Choroid plexus epithelial cell (primary cell): ENCODE results near the gene CMTM8.

Source experiments
- DNase-seq: peaks from one replicate; pipeline ENCODE4 v3.0.0-alpha.2; 2010; ENCODE audit warnings: low read depth
- H3K4me3 ChIP-seq: 2 replicates; pipeline ENCODE4 v1.5.1; 2011; ENCODE audit warnings: low read depth, mild to moderate bottlenecking, control low read depth, low read length, moderate library complexity
- TF ChIP-seq, protein P1 (sequence below): conservative IDR thresholded peaks from 2 replicates; pipeline ENCODE4 v1.5.1; 2011; ENCODE audit warnings: low read depth, mild to moderate bottlenecking, control low read depth, inconsistent platforms, low read length, moderate library complexity

Gene CMTM8

DNA sequence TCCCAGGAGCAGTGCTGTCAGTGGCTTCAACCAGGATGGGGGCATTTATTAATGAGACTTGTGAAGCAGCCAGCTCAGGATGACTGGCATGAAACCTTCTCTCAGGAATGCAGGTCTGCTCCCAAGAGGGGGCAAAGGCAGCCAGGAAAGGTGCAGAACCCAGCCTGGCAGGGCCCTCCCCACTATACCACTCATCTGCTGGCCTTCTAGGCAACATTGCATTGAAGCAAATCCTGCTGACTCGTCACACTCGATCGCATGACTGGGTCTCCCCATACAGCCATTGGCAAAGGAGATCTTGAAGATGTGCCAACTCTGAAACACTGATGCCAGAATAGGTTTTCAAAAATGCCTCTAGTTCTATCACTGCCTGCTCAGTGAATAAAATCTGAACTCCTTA lies 87.4 kb downstream of the CMTM8 start:
- H3K4me3 ChIP-seq = no peak overlapping the region
- TF ChIP-seq, protein P1, sequence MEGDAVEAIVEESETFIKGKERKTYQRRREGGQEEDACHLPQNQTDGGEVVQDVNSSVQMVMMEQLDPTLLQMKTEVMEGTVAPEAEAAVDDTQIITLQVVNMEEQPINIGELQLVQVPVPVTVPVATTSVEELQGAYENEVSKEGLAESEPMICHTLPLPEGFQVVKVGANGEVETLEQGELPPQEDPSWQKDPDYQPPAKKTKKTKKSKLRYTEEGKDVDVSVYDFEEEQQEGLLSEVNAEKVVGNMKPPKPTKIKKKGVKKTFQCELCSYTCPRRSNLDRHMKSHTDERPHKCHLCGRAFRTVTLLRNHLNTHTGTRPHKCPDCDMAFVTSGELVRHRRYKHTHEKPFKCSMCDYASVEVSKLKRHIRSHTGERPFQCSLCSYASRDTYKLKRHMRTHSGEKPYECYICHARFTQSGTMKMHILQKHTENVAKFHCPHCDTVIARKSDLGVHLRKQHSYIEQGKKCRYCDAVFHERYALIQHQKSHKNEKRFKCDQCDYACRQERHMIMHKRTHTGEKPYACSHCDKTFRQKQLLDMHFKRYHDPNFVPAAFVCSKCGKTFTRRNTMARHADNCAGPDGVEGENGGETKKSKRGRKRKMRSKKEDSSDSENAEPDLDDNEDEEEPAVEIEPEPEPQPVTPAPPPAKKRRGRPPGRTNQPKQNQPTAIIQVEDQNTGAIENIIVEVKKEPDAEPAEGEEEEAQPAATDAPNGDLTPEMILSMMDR = no peak
- no peak for DNase-seq

DNA sequence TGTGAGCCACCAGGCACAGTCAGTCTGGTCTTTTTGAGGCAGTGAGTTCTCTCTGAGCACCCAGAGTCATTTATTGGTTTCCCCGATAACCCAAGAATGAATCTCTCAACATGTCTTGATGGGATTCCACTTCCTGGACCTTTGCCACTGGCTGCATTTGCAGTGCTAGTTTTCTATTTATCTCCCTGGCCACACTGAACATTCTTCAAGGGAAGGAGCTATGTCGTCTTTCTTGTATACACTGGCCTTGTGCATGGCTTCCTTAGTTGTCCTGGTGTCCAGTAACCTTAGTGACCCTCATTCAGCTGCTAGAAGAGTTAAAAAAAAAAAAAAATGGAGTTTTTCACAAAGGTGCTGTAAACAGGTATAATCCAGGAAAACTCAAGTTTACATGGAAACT lies 88.3 kb downstream of the CMTM8 start:
- no peak overlapping the region for H3K4me3 ChIP-seq
- TF ChIP-seq, protein P1 = no peak
- no peak for DNase-seq

DNA sequence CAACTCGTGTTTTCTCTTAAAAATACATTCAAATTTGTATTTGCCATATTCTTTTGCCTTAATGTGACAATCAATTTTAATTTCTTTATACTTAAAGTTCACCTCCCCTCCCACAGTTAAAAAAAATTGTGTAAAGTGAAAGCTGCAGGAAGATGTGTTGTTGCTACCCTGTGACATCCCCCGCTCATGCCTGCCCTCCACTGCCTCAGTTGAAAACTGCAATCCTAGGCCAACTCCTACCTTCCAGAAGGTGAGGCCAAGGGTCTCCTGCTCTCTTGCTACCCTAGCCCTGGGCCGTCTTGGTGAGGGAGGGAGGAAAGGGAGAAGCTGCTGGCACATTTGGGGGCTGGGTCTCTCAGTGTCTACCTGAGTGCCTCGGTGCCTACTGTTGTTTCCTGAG lies 96.2 kb downstream of the CMTM8 start:
- no peak overlapping the region for H3K4me3 ChIP-seq
- TF ChIP-seq, protein P1 = peak; percentile 54
- DNase-seq = no peak

DNA sequence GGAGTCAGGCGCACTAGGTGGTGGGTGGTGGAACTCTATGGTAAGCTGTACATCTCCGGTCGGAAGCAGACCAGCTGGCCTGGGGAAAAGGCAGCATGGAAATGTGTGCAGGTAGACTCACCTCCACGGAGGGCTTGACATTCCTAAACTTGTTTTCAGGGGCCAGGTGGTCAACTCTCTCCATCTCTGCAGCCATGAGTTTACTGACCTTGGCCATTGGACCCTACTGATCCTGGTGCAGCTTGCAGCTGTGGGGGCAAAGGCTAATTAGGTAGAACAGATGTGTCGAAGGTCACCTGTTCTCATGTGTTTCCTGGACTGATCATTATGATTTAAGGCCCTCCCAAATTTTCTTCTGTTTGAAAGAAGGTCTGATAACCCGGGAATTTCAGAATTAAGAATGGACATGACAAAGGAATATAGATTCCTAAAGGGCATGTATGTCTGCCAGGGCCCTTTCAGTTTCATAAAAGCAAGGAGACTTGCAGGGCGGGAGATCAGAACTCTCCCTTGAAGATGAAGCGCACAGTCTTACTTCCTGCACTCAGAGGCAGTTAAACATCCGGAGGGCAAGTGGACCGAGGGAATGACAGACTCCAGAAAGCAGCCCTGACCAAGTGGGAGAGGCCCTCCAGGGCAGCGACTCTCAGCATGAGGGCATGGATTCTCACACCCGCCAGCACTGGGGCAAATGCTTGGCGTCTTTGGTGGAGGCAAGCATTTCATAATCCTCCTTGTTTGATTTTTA lies 97.1 kb downstream of the CMTM8 start:
- no peak overlapping the region for H3K4me3 ChIP-seq
- TF ChIP-seq, protein P1 = no peak
- DNase-seq = no peak

DNA sequence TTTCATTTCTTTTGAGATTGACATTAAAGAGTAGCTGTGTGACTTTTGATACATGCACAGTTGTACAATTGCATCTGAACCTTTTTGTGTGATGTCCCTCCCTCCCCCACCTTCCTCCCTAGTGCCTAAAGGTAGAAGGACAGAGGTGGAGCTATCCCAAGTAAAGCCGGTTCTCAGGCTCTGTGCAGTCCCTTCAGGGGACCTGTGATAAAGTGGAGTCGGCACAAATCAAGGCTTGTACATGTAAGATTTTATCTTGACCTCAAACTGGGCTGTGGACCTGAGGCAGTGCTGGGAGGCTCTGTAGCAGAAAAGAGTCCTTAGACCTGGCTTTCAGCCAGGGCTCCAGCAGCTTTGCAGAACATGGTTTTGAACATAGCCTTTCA lies 97.6 kb downstream of the CMTM8 start:
- TF ChIP-seq, protein P1 = no peak
- DNase-seq = peak; percentile 30
- no peak overlapping the region for H3K4me3 ChIP-seq

DNA sequence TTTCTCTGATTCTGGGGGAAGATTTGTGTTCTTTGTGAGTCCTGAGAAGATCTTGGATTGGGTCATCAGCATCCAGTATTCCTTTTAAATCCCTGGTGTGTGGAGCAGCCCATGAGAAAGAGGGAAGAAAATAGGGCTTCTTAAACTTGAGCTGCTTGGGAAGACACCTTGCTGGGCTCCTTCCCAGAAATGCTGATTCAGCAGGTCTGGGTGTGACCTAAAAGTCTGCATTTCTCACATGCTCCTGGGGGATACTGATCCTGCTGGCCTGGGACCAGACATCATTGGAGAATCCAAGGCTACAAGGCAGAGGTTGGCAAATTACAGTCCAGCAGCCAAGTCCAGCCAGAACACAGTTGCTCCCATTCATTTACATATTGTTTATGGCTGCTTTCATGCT lies 99.0 kb downstream of the CMTM8 start:
- no peak overlapping the region for H3K4me3 ChIP-seq
- TF ChIP-seq, protein P1 = no peak
- no peak for DNase-seq

DNA sequence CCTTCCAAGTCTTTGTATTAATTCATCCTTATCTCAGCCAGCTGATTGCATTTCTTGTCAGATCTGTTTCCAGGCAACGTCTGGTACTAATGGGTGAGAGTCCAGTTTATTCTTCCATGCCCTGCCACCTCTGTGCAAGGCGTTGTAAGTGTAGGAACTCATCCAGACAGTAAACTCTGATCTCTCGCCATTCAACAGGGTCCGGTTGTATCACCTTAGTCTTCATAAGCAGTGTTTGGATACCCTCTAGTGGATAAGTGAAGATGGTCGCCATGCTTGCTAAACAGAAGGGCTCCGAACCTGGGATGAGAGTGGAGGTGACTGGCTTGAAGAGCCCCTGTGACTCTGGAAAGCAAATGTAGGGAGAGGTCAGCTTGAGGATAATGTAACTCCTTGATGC lies 101.6 kb downstream of the CMTM8 start:
- DNase-seq = peak; percentile 84
- TF ChIP-seq, protein P1 = peak; percentile 83
- no peak overlapping the region for H3K4me3 ChIP-seq
